ENCODE results near the gene HOXA3. TPM values are rescaled to one million over a fixed set of nuclear protein-coding genes. Genes with fewer than 3 reads are reported as not detected.

The HOXA3 gene
- total RNA-seq, 1 donor from 2014 or later = 12.1 TPM

DNA sequence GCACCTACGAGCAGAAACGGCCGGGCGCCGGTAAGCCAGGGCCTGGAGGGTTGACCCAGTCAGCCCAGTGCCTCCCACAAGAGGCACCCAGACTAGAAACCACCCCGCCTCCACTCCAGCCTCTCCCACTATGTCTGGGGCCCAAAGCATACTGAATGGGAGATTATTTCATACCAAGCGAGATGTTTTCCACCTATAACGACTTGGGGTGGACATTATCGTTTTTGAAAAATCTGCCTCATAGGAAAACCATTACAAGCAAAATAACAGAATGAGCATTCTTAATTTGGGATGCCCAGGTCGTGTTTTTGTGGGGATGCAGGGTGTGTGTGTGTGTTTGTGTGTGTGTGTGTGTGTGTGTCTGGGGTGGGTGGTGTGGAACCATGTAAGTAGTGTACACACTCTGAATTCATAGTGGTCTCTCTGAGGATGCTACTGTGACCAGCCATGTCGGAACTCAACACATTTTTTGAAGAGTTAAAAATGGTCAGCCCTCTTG lies 6.4 kb downstream of the HOXA3 start:
- Mint-ChIP-seq H3K27me3 (ENCODE audit: low read depth) (peaks cover 86% of the 10 kb centered on the region), H3K36me3 (ENCODE audit: low read depth) (peaks cover 2% of the 10 kb centered on the region), H3K9me3 (ENCODE audit: low read depth) (peaks cover 2% of the 10 kb centered on the region), H3K27ac (ENCODE audit: unreplicated experiment) (no peak overlapping the region), H3K4me1 (ENCODE audit: low read depth) (peaks cover 13% of the 10 kb centered on the region), H3K4me3 (ENCODE audit: unreplicated experiment) (no peak overlapping the region)
- TF ChIP-seq, protein P1, sequence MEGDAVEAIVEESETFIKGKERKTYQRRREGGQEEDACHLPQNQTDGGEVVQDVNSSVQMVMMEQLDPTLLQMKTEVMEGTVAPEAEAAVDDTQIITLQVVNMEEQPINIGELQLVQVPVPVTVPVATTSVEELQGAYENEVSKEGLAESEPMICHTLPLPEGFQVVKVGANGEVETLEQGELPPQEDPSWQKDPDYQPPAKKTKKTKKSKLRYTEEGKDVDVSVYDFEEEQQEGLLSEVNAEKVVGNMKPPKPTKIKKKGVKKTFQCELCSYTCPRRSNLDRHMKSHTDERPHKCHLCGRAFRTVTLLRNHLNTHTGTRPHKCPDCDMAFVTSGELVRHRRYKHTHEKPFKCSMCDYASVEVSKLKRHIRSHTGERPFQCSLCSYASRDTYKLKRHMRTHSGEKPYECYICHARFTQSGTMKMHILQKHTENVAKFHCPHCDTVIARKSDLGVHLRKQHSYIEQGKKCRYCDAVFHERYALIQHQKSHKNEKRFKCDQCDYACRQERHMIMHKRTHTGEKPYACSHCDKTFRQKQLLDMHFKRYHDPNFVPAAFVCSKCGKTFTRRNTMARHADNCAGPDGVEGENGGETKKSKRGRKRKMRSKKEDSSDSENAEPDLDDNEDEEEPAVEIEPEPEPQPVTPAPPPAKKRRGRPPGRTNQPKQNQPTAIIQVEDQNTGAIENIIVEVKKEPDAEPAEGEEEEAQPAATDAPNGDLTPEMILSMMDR (IDR thresholded peaks at IDR 0.05) = no peak
- no peak for DNase-seq (ENCODE audit: low spot score)

DNA sequence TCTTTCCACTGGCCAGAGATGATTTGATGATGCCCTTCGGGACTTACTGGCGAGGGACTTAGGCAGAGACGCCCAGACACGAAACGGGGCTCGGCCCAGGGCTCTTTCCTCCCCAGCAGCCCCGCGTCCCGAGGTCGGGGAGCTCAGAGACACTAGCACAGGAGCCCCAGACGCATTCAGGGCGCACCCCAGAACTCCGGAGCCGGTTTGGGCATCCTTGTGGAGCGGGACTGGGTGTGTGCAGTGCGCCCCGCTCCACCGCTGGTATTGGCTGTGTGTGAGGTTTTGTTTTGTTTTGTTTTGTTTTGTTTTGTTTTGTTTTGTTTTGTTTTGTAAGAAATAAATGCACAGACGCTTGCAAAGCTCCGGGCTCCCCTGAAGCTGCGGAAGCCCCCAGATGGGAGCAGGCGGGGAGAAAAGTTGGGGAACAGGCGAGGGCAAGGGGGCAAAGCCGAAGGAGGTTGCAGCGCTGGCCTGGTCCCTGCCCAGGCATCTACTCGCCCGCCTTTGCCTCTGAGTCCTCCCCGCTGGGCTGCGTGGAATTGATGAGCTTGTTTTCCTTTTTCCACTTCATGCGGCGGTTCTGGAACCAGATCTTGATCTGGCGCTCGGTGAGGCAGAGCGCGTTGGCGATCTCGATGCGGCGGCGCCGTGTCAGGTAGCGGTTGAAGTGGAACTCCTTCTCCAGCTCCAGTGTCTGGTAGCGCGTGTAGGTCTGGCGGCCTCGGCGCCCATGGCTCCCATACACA lies 7.0 kb downstream of the HOXA3 start:
- no peak overlapping the region for H3K4me3 Mint-ChIP-seq (ENCODE audit: unreplicated experiment)
- H3K27ac Mint-ChIP-seq (ENCODE audit: unreplicated experiment) = no peak overlapping the region
- peaks cover 2% of the 10 kb centered on the region for H3K9me3 Mint-ChIP-seq (ENCODE audit: low read depth)
- H3K27me3 Mint-ChIP-seq (ENCODE audit: low read depth) = peaks cover 88% of the 10 kb centered on the region
- H3K4me1 Mint-ChIP-seq (ENCODE audit: low read depth) = peaks cover 12% of the 10 kb centered on the region
- TF ChIP-seq, protein P1 (IDR thresholded peaks at IDR 0.05) = no peak
- H3K36me3 Mint-ChIP-seq (ENCODE audit: low read depth) = peaks cover 2% of the 10 kb centered on the region
- DNase-seq (ENCODE audit: low spot score) = peak; percentile 62

DNA sequence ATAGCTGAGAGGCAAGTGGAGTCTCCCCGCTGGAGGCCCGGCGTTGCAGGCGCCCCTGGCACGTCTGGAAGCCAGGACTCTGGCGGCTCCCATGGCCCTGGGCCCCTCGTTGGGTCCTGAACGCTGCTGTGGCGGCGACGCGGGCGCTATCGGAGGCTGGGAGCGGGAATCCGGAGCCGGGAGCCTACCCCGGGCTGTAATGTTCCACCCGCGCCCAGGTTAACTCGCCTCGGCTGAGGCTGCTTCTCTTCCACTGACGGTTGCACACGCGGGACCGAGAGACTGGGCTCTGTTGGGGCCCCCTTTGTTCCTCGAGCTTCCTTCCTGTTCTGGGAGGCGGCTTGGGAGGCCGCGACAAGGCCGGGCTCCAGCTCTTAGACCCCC lies 7.6 kb downstream of the HOXA3 start:
- H3K27ac Mint-ChIP-seq (ENCODE audit: unreplicated experiment) = no peak overlapping the region
- H3K36me3 Mint-ChIP-seq (ENCODE audit: low read depth) = peaks cover 2% of the 10 kb centered on the region
- peaks cover 12% of the 10 kb centered on the region for H3K4me1 Mint-ChIP-seq (ENCODE audit: low read depth)
- H3K27me3 Mint-ChIP-seq (ENCODE audit: low read depth) = peaks cover 89% of the 10 kb centered on the region
- H3K4me3 Mint-ChIP-seq (ENCODE audit: unreplicated experiment) = no peak overlapping the region
- peaks cover 2% of the 10 kb centered on the region for H3K9me3 Mint-ChIP-seq (ENCODE audit: low read depth)
- DNase-seq (ENCODE audit: low spot score) = no peak
- TF ChIP-seq, protein P1 (IDR thresholded peaks at IDR 0.05) = no peak

DNA sequence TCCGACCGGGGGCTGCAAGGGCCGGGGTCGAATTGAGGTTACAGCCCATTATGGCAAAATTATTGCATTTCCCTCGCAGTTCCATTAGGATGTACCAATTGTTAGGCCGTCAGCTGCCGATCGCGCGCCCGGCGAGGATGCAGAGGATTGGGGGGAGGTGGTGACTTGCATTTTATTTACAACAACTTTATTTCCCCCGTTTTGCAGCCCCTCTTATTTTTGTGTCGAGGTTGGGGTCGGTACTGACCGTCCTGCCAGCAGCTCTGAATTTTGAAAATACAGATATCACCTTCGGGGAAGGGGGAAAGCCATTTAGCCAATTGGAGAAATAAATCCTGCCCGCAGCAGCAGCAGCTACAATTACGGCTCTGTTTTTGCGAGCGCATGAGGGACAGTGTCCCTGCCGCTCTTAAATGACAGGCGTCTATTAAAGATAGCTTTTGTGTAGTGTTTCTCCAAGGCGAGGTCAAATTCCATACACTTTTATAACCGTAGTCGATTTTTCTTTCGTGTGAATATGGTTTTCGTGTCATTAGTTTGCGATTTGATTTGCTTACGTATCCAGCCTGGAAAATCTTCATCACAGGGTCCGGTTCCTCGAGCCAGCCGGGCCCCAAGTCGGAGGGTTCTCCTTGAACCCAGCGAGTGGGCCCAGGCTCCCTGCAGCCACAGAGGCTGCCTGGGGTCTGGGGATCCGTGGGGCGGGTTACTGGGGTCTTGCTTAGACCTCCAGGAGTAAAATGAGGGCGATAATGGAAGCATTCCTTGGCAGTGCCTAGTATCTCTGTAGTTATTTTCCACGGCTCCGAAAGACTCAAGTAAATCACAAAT lies 8.2 kb downstream of the HOXA3 start:
- Mint-ChIP-seq H3K27me3 (ENCODE audit: low read depth) (peaks cover 84% of the 10 kb centered on the region), H3K27ac (ENCODE audit: unreplicated experiment) (no peak overlapping the region), H3K4me1 (ENCODE audit: low read depth) (peaks cover 12% of the 10 kb centered on the region), H3K36me3 (ENCODE audit: low read depth) (peaks cover 3% of the 10 kb centered on the region), H3K9me3 (ENCODE audit: low read depth) (peaks cover 2% of the 10 kb centered on the region), H3K4me3 (ENCODE audit: unreplicated experiment) (no peak overlapping the region)
- TF ChIP-seq, protein P1 (IDR thresholded peaks at IDR 0.05) = peak; percentile 28
- DNase-seq (ENCODE audit: low spot score) = no peak
